H7 (cell line): ENCODE results near the gene SLC16A12. TPM values are rescaled to one million over a fixed set of nuclear protein-coding genes. Genes with fewer than 3 reads are reported as not detected.
"Not testable (repeated sequence)": the region's sequence is repeated elsewhere in the genome, so short reads cannot be mapped to it uniquely, and the experiment has no call there.

ENCODE experiments used
- DNase-seq: peaks from one replicate; pipeline ENCODE4 v3.0.0; 2012
- H3K27me3 ChIP-seq: 2 replicates; pipeline ENCODE4 v1.6.0; 2011; ENCODE audit warnings: mild to moderate bottlenecking, low read length; ENCODE audit not compliant: control insufficient read depth, insufficient read depth
- H3K36me3 ChIP-seq: replicated peaks from 2 replicates; pipeline ENCODE4 v1.5.1; 2011; ENCODE audit warnings: low read length; ENCODE audit not compliant: control insufficient read depth, insufficient read depth
- H3K4me3 ChIP-seq: 2 replicates; pipeline ENCODE4 v1.5.1; 2011; ENCODE audit warnings: low read depth, mild to moderate bottlenecking, control low read depth, low read length, moderate library complexity; ENCODE audit not compliant: insufficient read depth
- total RNA-seq: library from RNA; depleted of rRNA; stranded (reverse); fragments of >200 nt; shearing (Covaris generic); gene quantifications from 2 replicates; pipeline ENCODE4 v1.2.3, GENCODE V29; 2014

The SLC16A12 gene
- total RNA-seq, 1 experiment from 2014 or later, result 4.1 TPM

- peak; percentile 75 for DNase-seq
- Histone ChIP-seq H3K36me3 (no peaks in the 10 kb centered on the region), H3K27me3 (peaks cover 13% of the 10 kb centered on the region), H3K4me3 (peak overlapping the region; percentile 75)
These were observed 120.2 kb downstream of the SLC16A12 start for GRCh38 chr10:89414879-89415821.

GRCh38 chr10:89414146-89414878 lies 121.1 kb downstream of the SLC16A12 start, which contains the start of gene IFIT5:
TSS of gene IFIT5 (plus strand) at chr10:89414568. CDS start at chr10:89414799, 231 bp downstream.
- Histone ChIP-seq H3K36me3 (no peaks in the 10 kb centered on the region), H3K4me3 (peak within 1 kb of the TSS; percentile 75), H3K27me3 (peaks cover 13% of the 10 kb centered on the region)
- peak; percentile 86 for DNase-seq

- peaks cover 13% of the 10 kb centered on the region for H3K27me3 ChIP-seq
- H3K4me3 ChIP-seq, result no peak overlapping the region
- DNase-seq, result no peak
- H3K36me3 ChIP-seq, result no peaks in the 10 kb centered on the region
These were observed 121.9 kb downstream of the SLC16A12 start for GRCh38 chr10:89413398-89413912.

GRCh38 chr10:89412276-89412675 lies 123.1 kb downstream of the SLC16A12 start:
- DNase-seq, H3K36me3 ChIP-seq, H3K4me3 ChIP-seq: not testable (repeated sequence)
- peaks cover 13% of the 10 kb centered on the region for H3K27me3 ChIP-seq

- not testable (repeated sequence) for DNase-seq, H3K36me3 ChIP-seq, H3K4me3 ChIP-seq
- H3K27me3 ChIP-seq, result peaks cover 13% of the 10 kb centered on the region
These were observed 124.3 kb downstream of the SLC16A12 start for GRCh38 chr10:89411135-89411534.

- DNase-seq, H3K36me3 ChIP-seq, H3K4me3 ChIP-seq: not testable (repeated sequence)
- H3K27me3 ChIP-seq, result peaks cover 11% of the 10 kb centered on the region
These were observed 124.8 kb downstream of the SLC16A12 start for GRCh38 chr10:89410551-89410950.

GRCh38 chr10:89409282-89409681 lies 126.1 kb downstream of the SLC16A12 start:
- not testable (repeated sequence) for H3K36me3 ChIP-seq, H3K27me3 ChIP-seq, H3K4me3 ChIP-seq, DNase-seq

- DNase-seq, H3K4me3 ChIP-seq, H3K36me3 ChIP-seq, H3K27me3 ChIP-seq: not testable (repeated sequence)
These were observed 127.6 kb downstream of the SLC16A12 start for GRCh38 chr10:89407792-89408191.

- H3K27me3 ChIP-seq, H3K36me3 ChIP-seq, DNase-seq, H3K4me3 ChIP-seq: not testable (repeated sequence)
These were observed 129.2 kb downstream of the SLC16A12 start for GRCh38 chr10:89406178-89406577.

- DNase-seq, result no peak
- no peaks in the 10 kb centered on the region for H3K27me3 ChIP-seq
- H3K4me3 ChIP-seq, result no peak overlapping the region
- H3K36me3 ChIP-seq, result no peaks in the 10 kb centered on the region; the same call in 1 of the 2 replicates
These were observed 131.0 kb downstream of the SLC16A12 start for GRCh38 chr10:89404104-89405047.

- DNase-seq, result no peak
- no peaks in the 10 kb centered on the region; the same call in 1 of the 2 replicates for H3K36me3 ChIP-seq
- no peak overlapping the region for H3K4me3 ChIP-seq
- H3K27me3 ChIP-seq, result no peaks in the 10 kb centered on the region
These were observed 132.4 kb downstream of the SLC16A12 start for GRCh38 chr10:89403043-89403442.

- DNase-seq, result no peak
- H3K27me3 ChIP-seq, result no peaks in the 10 kb centered on the region
These were observed 135.4 kb downstream of the SLC16A12 start for GRCh38 chr10:89399956-89400355.

GRCh38 chr10:89398003-89398749 lies 137.2 kb downstream of the SLC16A12 start:
- Histone ChIP-seq H3K27me3 (no peaks in the 10 kb centered on the region), H3K4me3 (no peak overlapping the region), H3K36me3 (no peaks in the 10 kb centered on the region)
- DNase-seq, result no peak

More at GRCh38 chr10:89399956-89400355, 135.4 kb downstream of the SLC16A12 start:
- no peaks in the 10 kb centered on the region for H3K36me3 ChIP-seq
- H3K4me3 ChIP-seq, result no peak overlapping the region
